Osteocyte (in vitro differentiated cells): Measurements from ENCODE around the gene CTXN1. TPM values are rescaled to one million over a fixed set of nuclear protein-coding genes. Genes with fewer than 3 reads are reported as not detected.

Experiments used
- DNase-seq: peaks from one replicate; pipeline ENCODE4 v3.0.0; 2021; ENCODE audit warnings: mixed read lengths; ENCODE audit not compliant: unreplicated experiment; ENCODE audit errors: extremely low spot score
- H3K27ac Mint-ChIP-seq: one replicate; pipeline ENCODE4 v1.8.0; 2021; ENCODE audit warnings: mild to moderate bottlenecking, mixed read lengths; ENCODE audit not compliant: unreplicated experiment
- H3K27me3 Mint-ChIP-seq: one replicate; pipeline ENCODE4 v1.8.0; 2021; ENCODE audit warnings: mixed read lengths; ENCODE audit not compliant: unreplicated experiment
- H3K36me3 Mint-ChIP-seq: one replicate; pipeline ENCODE4 v1.8.0; 2021; ENCODE audit warnings: mixed read lengths; ENCODE audit not compliant: unreplicated experiment
- H3K4me1 Mint-ChIP-seq: one replicate; pipeline ENCODE4 v1.8.0; 2021; ENCODE audit warnings: mixed read lengths; ENCODE audit not compliant: unreplicated experiment
- H3K4me3 Mint-ChIP-seq: one replicate; pipeline ENCODE4 v1.8.0; 2021; ENCODE audit warnings: mild to moderate bottlenecking, moderate library complexity, mixed read lengths; ENCODE audit not compliant: unreplicated experiment
- H3K9me3 Mint-ChIP-seq: one replicate; pipeline ENCODE4 v1.8.0; 2021; ENCODE audit warnings: mixed read lengths; ENCODE audit not compliant: unreplicated experiment
- total RNA-seq: library from RNA; stranded (reverse); gene quantifications from 2 replicates; pipeline ENCODE4 v1.2.1, GENCODE V29; 2021
- TF ChIP-seq, protein P1 (sequence below): fragments of 200-600 bp; sonication (generic); IDR thresholded peaks from 2 replicates; pipeline ENCODE4 v1.5.0; 2021; ENCODE audit warnings: antibody characterized with exemption, mild to moderate bottlenecking, moderate library complexity

The CTXN1 gene
- total RNA-seq, 1 donor from 2014 or later = 28.8 TPM

DNA sequence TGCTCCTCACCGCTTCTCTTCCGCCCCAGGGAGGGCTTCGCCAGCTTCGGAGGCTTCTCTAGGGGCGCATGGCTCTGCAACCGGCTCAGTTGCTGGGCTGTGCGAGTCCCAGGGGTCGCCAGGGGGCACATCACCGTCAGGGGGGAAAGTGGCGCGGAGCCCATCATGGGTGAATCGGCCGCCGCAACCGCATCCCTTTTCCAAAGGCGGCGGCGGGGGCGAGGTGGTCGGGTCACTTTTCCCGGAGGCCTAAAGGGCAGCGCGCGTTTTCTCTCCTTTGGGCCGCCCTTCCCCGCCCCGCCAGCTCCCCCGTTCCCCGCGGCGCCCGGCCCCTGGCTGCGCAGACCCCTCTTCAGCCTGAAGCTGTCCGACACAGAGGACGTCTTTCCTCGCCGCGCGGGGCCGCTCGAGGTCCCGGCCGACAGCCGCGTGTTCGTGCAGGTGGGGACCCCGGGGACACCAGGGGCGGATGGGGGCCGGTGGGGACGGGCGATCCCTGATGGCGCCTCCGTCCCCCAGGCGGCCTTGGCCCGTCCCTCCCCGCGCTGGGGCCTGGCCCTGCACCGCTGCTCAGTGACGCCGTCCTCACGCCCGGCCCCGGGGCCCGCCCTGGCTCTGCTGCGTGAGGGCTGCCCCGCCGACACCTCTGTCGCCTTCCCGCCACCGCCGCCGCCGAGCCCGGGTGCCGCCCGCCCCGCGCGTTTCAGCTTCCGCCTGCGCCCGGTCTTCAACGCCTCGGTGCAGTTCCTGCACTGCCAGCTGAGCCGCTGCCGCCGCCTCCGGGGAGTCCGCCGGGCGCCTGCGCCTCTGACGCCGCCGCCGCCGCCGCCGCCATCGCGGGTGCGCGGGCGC lies 9.6 kb downstream of the CTXN1 start:
- H3K4me1 Mint-ChIP-seq = peaks cover 19% of the 10 kb centered on the region
- H3K4me3 Mint-ChIP-seq = peak overlapping the region; percentile 59
- no peak for DNase-seq
- TF ChIP-seq, protein P1, sequence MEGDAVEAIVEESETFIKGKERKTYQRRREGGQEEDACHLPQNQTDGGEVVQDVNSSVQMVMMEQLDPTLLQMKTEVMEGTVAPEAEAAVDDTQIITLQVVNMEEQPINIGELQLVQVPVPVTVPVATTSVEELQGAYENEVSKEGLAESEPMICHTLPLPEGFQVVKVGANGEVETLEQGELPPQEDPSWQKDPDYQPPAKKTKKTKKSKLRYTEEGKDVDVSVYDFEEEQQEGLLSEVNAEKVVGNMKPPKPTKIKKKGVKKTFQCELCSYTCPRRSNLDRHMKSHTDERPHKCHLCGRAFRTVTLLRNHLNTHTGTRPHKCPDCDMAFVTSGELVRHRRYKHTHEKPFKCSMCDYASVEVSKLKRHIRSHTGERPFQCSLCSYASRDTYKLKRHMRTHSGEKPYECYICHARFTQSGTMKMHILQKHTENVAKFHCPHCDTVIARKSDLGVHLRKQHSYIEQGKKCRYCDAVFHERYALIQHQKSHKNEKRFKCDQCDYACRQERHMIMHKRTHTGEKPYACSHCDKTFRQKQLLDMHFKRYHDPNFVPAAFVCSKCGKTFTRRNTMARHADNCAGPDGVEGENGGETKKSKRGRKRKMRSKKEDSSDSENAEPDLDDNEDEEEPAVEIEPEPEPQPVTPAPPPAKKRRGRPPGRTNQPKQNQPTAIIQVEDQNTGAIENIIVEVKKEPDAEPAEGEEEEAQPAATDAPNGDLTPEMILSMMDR = no peak
- H3K27ac Mint-ChIP-seq = no peak overlapping the region
- peaks cover 6% of the 10 kb centered on the region for H3K27me3 Mint-ChIP-seq
- peaks cover 11% of the 10 kb centered on the region for H3K36me3 Mint-ChIP-seq
- H3K9me3 Mint-ChIP-seq = no peaks in the 10 kb centered on the region

- no peak for DNase-seq
- Mint-ChIP-seq H3K4me1 (peaks cover 14% of the 10 kb centered on the region), H3K4me3 (peak overlapping the region; percentile 59), H3K9me3 (no peaks in the 10 kb centered on the region), H3K36me3 (peaks cover 14% of the 10 kb centered on the region), H3K27me3 (peaks cover 6% of the 10 kb centered on the region), H3K27ac (no peak overlapping the region)
- TF ChIP-seq, protein P1 = no peak
Measured at GRCh38 chr19:7915250-7916102, 10.5 kb downstream of the CTXN1 start.

DNA sequence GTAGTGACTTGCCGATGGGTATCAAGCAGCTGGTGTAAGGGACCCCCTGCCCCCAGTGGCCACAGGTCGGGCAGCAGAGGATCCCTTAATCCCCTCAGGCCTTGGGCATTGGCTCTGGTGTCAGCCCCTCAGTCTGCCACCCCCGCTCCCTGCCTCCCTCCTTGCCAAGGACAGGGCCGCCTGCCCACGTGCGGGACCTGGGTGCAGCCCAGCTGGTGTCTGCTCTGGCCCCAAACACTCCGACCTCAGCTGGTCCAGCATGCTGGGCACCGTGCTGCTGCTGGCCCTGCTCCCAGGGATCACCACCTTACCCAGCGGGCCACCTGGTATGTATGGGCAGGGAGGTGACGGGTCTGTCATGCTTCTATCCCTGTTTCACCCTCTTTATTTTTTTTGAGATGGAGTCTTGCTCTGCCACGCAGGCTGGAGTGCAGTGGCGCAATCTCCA lies 11.3 kb downstream of the CTXN1 start, which contains the start of gene TGFBR3L:
TGFBR3L (plus strand) TSS at position 233 of the 448 bp plus-strand sequence.
- TF ChIP-seq, protein P1 = no peak
- Mint-ChIP-seq H3K9me3 (no peaks in the 10 kb centered on the region), H3K4me3 (peak within 1 kb of the TSS; percentile 59), H3K4me1 (peaks cover 9% of the 10 kb centered on the region), H3K27ac (no peak within 1 kb of the TSS), H3K27me3 (peaks cover 6% of the 10 kb centered on the region), H3K36me3 (peaks cover 15% of the 10 kb centered on the region)
- DNase-seq = no peak

DNA sequence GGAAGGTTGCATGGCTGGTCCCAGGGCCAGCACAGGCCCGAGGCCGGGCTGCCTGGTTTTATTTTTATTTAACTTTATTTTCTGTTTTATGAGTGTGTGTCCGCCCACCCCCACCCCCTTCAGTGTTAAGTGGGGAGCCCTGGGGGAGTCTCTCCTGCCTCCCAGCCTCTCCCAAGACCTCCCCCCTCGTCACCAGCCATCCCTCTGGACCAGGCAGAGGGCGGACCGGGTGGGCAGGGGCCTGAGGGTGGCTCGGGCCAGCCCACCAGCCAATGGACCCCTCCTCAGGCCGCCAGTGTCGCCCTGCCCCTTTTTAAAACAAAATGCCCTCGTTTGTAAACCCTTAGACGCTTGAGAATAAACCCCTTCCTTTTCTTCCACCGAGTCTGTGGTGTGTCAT lies 11.8 kb downstream of the CTXN1 start:
- no peak overlapping the region for H3K4me3 Mint-ChIP-seq
- H3K9me3 Mint-ChIP-seq = no peaks in the 10 kb centered on the region
- no peak overlapping the region for H3K27ac Mint-ChIP-seq
- peaks cover 15% of the 10 kb centered on the region for H3K36me3 Mint-ChIP-seq
- TF ChIP-seq, protein P1 = no peak
- H3K4me1 Mint-ChIP-seq = peaks cover 7% of the 10 kb centered on the region
- peaks cover 6% of the 10 kb centered on the region for H3K27me3 Mint-ChIP-seq
- DNase-seq = no peak
